Retinal pigment epithelial cell (primary cell): ENCODE data around the gene IRF2.

ENCODE experiments used
- DNase-seq: peaks from one replicate; pipeline ENCODE4 v3.0.0-alpha.2; 2010; ENCODE audit warnings: low read depth
- H3K4me3 ChIP-seq: 2 replicates; pipeline ENCODE4 v1.5.1; 2011; ENCODE audit warnings: mild to moderate bottlenecking, low read length, control low read depth, moderate library complexity
- CTCF ChIP-seq: conservative IDR thresholded peaks from 2 replicates; pipeline ENCODE4 v1.5.1; 2011; ENCODE audit warnings: low read depth, low read length, control low read depth, inconsistent platforms

Gene IRF2

GRCh38 chr4:184398741-184399511, 75.4 kb downstream of the IRF2 start:
- DNase-seq: no peak
- no peak overlapping the region for H3K4me3 ChIP-seq
- no peak for TF ChIP-seq CTCF

- H3K4me3 ChIP-seq: no peak overlapping the region
- no peak for TF ChIP-seq CTCF
- DNase-seq: no peak
These were observed 76.7 kb downstream of the IRF2 start for GRCh38 chr4:184397516-184398163.

GRCh38 chr4:184396570-184397515, 77.5 kb downstream of the IRF2 start:
- TF ChIP-seq CTCF: no peak
- no peak overlapping the region for H3K4me3 ChIP-seq
- no peak for DNase-seq

GRCh38 chr4:184395971-184396391, 78.4 kb downstream of the IRF2 start:
- TF ChIP-seq CTCF: no peak
- DNase-seq: no peak
- H3K4me3 ChIP-seq: no peak overlapping the region

- no peak for DNase-seq
- no peak for TF ChIP-seq CTCF
- H3K4me3 ChIP-seq: no peak overlapping the region
These were observed 78.9 kb downstream of the IRF2 start for GRCh38 chr4:184395451-184395917.

GRCh38 chr4:184392748-184393559, 81.4 kb downstream of the IRF2 start:
- TF ChIP-seq CTCF: no peak
- no peak for DNase-seq
- no peak overlapping the region for H3K4me3 ChIP-seq
